ENCODE results near the gene SEC11C.

Gene SEC11C

DNA sequence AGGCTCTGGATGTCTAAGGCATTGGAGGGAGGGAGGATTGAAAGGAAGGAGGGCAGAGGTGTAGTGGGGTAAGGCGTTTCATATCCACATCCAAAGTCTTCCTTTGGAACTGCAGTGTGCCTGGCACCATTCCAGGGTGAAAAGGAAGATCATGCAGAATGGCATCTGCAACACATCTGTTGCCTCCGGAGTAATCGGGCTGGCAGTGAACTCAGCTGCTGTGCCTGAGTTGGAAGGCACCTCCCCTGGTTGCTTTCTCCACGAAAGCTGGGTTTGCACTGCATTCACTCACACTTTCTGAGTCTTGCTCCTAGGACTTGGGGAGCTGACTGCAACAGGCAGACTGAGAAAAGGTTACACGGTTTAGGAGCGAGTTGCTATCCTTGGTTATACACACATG is 30.3 kb upstream of the SEC11C start:
- TF ChIP-seq BACH2 (CRISPR knock-in tag; IDR thresholded peaks at IDR 0.05; ENCODE audit: borderline replicate concordance) (no peak), SNAI2 (CRISPR knock-in tag; IDR thresholded peaks at IDR 0.05) (no peak)
- ATAC-seq = peak; percentile 78

DNA sequence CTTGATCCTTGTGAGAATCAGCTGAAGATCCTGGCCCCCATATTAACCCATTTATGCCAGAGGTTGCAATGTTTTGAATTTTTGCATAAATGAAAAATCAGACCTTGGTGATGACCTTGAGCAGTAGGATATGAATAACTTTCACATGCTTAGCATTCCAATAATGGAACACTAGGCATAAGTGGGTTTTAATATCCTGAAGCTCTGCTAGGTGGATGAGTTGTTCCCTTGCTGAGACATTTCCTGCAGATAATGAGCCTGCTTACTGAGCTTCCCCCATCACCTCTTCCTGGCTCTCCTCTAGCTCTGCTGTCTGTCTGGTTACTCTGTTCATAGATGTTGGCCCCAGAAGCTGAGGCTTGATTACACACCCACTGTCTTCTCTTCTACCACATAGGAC is 25.5 kb upstream of the SEC11C start:
- peak; percentile 80 for ATAC-seq
- TF ChIP-seq ZNF8 (CRISPR knock-in tag; IDR thresholded peaks at IDR 0.05) (no peak), ZNF70 (CRISPR knock-in tag; IDR thresholded peaks at IDR 0.05) (no peak), CSDC2 (CRISPR knock-in tag; IDR thresholded peaks at IDR 0.05) (no peak), BACH2 (CRISPR knock-in tag; IDR thresholded peaks at IDR 0.05; ENCODE audit: borderline replicate concordance) (no peak), PPARA (CRISPR knock-in tag; IDR thresholded peaks at IDR 0.05; ENCODE audit: borderline replicate concordance) (no peak), SNAI2 (CRISPR knock-in tag; IDR thresholded peaks at IDR 0.05) (no peak), ZNF565 (CRISPR knock-in tag; conservative IDR thresholded peaks at IDR 0.05; ENCODE audit: low read depth) (no peak), ISL1 (CRISPR knock-in tag; IDR thresholded peaks at IDR 0.05) (no peak), TOX (CRISPR knock-in tag; IDR thresholded peaks at IDR 0.05; ENCODE audit: borderline replicate concordance) (no peak), RARB (CRISPR knock-in tag; IDR thresholded peaks at IDR 0.05) (no peak), OSR1 (CRISPR knock-in tag; IDR thresholded peaks at IDR 0.05) (no peak), ZC3H10 (CRISPR knock-in tag; IDR thresholded peaks at IDR 0.05) (no peak), ESRRG (CRISPR knock-in tag; IDR thresholded peaks at IDR 0.05) (no peak), ZFP3 (CRISPR knock-in tag; IDR thresholded peaks at IDR 0.05) (no peak), GLIS3 (CRISPR knock-in tag; IDR thresholded peaks at IDR 0.05) (no peak), TCF4 (CRISPR knock-in tag; IDR thresholded peaks at IDR 0.05; ENCODE audit: borderline replicate concordance) (no peak), ARNTL (CRISPR knock-in tag; IDR thresholded peaks at IDR 0.05; ENCODE audit: borderline replicate concordance, low read depth) (no peak)
- TF ChIP-seq, protein P1, sequence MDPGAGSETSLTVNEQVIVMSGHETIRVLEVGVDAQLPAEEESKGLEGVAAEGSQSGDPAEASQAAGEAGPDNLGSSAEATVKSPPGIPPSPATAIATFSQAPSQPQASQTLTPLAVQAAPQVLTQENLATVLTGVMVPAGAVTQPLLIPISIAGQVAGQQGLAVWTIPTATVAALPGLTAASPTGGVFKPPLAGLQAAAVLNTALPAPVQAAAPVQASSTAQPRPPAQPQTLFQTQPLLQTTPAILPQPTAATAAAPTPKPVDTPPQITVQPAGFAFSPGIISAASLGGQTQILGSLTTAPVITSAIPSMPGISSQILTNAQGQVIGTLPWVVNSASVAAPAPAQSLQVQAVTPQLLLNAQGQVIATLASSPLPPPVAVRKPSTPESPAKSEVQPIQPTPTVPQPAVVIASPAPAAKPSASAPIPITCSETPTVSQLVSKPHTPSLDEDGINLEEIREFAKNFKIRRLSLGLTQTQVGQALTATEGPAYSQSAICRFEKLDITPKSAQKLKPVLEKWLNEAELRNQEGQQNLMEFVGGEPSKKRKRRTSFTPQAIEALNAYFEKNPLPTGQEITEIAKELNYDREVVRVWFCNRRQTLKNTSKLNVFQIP (CRISPR knock-in tag; IDR thresholded peaks at IDR 0.05; ENCODE audit: borderline replicate concordance, low read depth) = no peak
- TF ChIP-seq, protein P2, sequence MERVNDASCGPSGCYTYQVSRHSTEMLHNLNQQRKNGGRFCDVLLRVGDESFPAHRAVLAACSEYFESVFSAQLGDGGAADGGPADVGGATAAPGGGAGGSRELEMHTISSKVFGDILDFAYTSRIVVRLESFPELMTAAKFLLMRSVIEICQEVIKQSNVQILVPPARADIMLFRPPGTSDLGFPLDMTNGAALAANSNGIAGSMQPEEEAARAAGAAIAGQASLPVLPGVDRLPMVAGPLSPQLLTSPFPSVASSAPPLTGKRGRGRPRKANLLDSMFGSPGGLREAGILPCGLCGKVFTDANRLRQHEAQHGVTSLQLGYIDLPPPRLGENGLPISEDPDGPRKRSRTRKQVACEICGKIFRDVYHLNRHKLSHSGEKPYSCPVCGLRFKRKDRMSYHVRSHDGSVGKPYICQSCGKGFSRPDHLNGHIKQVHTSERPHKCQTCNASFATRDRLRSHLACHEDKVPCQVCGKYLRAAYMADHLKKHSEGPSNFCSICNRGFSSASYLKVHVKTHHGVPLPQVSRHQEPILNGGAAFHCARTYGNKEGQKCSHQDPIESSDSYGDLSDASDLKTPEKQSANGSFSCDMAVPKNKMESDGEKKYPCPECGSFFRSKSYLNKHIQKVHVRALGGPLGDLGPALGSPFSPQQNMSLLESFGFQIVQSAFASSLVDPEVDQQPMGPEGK (CRISPR knock-in tag; IDR thresholded peaks at IDR 0.05; ENCODE audit: borderline replicate concordance) = no peak
- TF ChIP-seq, protein P3, sequence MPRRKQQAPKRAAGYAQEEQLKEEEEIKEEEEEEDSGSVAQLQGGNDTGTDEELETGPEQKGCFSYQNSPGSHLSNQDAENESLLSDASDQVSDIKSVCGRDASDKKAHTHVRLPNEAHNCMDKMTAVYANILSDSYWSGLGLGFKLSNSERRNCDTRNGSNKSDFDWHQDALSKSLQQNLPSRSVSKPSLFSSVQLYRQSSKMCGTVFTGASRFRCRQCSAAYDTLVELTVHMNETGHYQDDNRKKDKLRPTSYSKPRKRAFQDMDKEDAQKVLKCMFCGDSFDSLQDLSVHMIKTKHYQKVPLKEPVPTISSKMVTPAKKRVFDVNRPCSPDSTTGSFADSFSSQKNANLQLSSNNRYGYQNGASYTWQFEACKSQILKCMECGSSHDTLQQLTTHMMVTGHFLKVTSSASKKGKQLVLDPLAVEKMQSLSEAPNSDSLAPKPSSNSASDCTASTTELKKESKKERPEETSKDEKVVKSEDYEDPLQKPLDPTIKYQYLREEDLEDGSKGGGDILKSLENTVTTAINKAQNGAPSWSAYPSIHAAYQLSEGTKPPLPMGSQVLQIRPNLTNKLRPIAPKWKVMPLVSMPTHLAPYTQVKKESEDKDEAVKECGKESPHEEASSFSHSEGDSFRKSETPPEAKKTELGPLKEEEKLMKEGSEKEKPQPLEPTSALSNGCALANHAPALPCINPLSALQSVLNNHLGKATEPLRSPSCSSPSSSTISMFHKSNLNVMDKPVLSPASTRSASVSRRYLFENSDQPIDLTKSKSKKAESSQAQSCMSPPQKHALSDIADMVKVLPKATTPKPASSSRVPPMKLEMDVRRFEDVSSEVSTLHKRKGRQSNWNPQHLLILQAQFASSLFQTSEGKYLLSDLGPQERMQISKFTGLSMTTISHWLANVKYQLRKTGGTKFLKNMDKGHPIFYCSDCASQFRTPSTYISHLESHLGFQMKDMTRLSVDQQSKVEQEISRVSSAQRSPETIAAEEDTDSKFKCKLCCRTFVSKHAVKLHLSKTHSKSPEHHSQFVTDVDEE (CRISPR knock-in tag; IDR thresholded peaks at IDR 0.05) = no peak

DNA sequence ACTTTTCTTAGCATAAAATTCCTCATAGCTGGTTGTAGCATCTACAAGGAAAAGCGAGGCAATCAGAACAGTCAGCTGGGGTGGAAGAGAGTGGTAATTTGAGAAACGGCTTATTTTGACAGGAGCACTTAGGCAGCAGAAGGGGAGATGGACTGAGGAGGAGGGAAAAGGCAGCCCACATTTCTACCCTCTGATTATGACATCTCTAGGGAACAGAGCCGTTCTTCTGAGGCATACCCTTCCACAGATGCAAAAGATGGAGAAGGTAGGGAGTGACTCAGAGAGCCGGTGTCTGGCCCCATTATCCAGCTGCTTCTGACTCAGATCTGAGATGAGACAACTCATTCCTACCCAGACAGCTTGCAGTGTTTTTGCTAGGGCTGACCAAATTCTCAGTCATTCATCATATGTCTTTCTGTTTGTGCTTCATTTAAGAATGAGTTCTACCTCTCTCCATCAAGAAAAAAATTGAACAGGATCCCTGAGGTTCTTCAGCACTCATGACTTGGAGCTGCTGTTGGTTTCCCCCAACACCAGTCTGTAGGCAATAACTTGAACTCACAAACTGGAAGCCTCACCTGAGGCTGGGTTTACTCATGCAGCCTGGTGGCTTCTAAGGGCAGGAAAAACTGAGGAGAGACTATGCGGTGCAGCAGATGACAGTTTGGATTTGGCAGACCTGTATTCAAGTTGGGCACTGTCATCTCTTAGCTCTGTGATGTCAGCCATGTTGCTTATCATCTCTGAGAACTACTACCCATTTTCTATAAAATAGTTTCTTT is 15.9 kb upstream of the SEC11C start:
- peak; percentile 96 for ATAC-seq
- TF ChIP-seq ZC3H10 (CRISPR knock-in tag; IDR thresholded peaks at IDR 0.05) (no peak), TOX (CRISPR knock-in tag; IDR thresholded peaks at IDR 0.05; ENCODE audit: borderline replicate concordance) (no peak), TCF4 (CRISPR knock-in tag; IDR thresholded peaks at IDR 0.05; ENCODE audit: borderline replicate concordance) (no peak), ZFP3 (CRISPR knock-in tag; IDR thresholded peaks at IDR 0.05) (no peak), BACH2 (CRISPR knock-in tag; IDR thresholded peaks at IDR 0.05; ENCODE audit: borderline replicate concordance) (no peak), GLIS3 (CRISPR knock-in tag; IDR thresholded peaks at IDR 0.05) (no peak), ZNF565 (CRISPR knock-in tag; conservative IDR thresholded peaks at IDR 0.05; ENCODE audit: low read depth) (no peak), ZNF70 (CRISPR knock-in tag; IDR thresholded peaks at IDR 0.05) (no peak), ISL1 (CRISPR knock-in tag; IDR thresholded peaks at IDR 0.05) (no peak), RARB (CRISPR knock-in tag; IDR thresholded peaks at IDR 0.05) (no peak), SNAI2 (CRISPR knock-in tag; IDR thresholded peaks at IDR 0.05) (no peak), ZFP30 (CRISPR knock-in tag; IDR thresholded peaks at IDR 0.05) (no peak), ZNF8 (CRISPR knock-in tag; IDR thresholded peaks at IDR 0.05) (no peak), OSR1 (CRISPR knock-in tag; IDR thresholded peaks at IDR 0.05) (no peak), CSDC2 (CRISPR knock-in tag; IDR thresholded peaks at IDR 0.05) (no peak), ESRRG (CRISPR knock-in tag; IDR thresholded peaks at IDR 0.05) (no peak)
- TF ChIP-seq, protein P4, sequence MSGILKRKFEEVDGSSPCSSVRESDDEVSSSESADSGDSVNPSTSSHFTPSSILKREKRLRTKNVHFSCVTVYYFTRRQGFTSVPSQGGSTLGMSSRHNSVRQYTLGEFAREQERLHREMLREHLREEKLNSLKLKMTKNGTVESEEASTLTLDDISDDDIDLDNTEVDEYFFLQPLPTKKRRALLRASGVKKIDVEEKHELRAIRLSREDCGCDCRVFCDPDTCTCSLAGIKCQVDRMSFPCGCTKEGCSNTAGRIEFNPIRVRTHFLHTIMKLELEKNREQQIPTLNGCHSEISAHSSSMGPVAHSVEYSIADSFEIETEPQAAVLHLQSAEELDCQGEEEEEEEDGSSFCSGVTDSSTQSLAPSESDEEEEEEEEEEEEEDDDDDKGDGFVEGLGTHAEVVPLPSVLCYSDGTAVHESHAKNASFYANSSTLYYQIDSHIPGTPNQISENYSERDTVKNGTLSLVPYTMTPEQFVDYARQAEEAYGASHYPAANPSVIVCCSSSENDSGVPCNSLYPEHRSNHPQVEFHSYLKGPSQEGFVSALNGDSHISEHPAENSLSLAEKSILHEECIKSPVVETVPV (CRISPR knock-in tag; IDR thresholded peaks at IDR 0.05) = no peak
- TF ChIP-seq, protein P2 (CRISPR knock-in tag; IDR thresholded peaks at IDR 0.05; ENCODE audit: borderline replicate concordance) = no peak
- TF ChIP-seq, protein P3 (CRISPR knock-in tag; IDR thresholded peaks at IDR 0.05) = no peak
